GM21447 (cell line): ENCODE measurements around the gene MACROD2.
"Not testable (repeated sequence)": the region's sequence is repeated elsewhere in the genome, so short reads cannot be mapped to it uniquely, and the experiment has no call there.

Experiments
- ATAC-seq: cut with Tn5 transposase; IDR thresholded peaks from one replicate; pipeline ENCODE4 v1.9.1; 2021; ENCODE audit not compliant: unreplicated experiment

Gene MACROD2

GRCh38 chr20:14450256-14450655 is 454.9 kb downstream of the MACROD2 start:
- ATAC-seq, result no peak

- ATAC-seq, result no peak
These were observed 456.1 kb downstream of the MACROD2 start for GRCh38 chr20:14451458-14451857.

GRCh38 chr20:14453259-14453658 is 457.9 kb downstream of the MACROD2 start:
- ATAC-seq, result no peak

GRCh38 chr20:14454296-14454695 is 459.0 kb downstream of the MACROD2 start:
- ATAC-seq, result no peak

- not testable (repeated sequence) for ATAC-seq
These were observed 471.9 kb downstream of the MACROD2 start for GRCh38 chr20:14467104-14467827.

- no peak for ATAC-seq
These were observed 475.0 kb downstream of the MACROD2 start for GRCh38 chr20:14470231-14470899.

- no peak for ATAC-seq
These were observed 475.8 kb downstream of the MACROD2 start for GRCh38 chr20:14470977-14471661.

- ATAC-seq, result no peak
These were observed 481.8 kb downstream of the MACROD2 start for GRCh38 chr20:14477125-14477524.

GRCh38 chr20:14478126-14478525 is 482.8 kb downstream of the MACROD2 start:
- no peak for ATAC-seq

- ATAC-seq, result no peak
These were observed 486.5 kb downstream of the MACROD2 start for GRCh38 chr20:14481863-14482262.

GRCh38 chr20:14488212-14488611 is 492.9 kb downstream of the MACROD2 start:
- ATAC-seq, result no peak

- no peak for ATAC-seq
These were observed 493.6 kb downstream of the MACROD2 start for GRCh38 chr20:14488756-14489479.

GRCh38 chr20:14489544-14489943 is 494.2 kb downstream of the MACROD2 start:
- no peak for ATAC-seq

GRCh38 chr20:14491436-14491835 is 496.1 kb downstream of the MACROD2 start:
- no peak for ATAC-seq

GRCh38 chr20:14493408-14493807 is 498.1 kb downstream of the MACROD2 start:
- no peak for ATAC-seq

GRCh38 chr20:14494355-14494754 is 499.0 kb downstream of the MACROD2 start:
- no peak for ATAC-seq

GRCh38 chr20:14495066-14495465 is 499.8 kb downstream of the MACROD2 start:
- ATAC-seq, result no peak

- ATAC-seq, result no peak
These were observed 501.7 kb downstream of the MACROD2 start for GRCh38 chr20:14497004-14497403.

- ATAC-seq, result no peak
These were observed 503.5 kb downstream of the MACROD2 start for GRCh38 chr20:14498772-14499171.

GRCh38 chr20:14505476-14505875 is 510.2 kb downstream of the MACROD2 start:
- ATAC-seq, result no peak

GRCh38 chr20:14507711-14508110 is 512.4 kb downstream of the MACROD2 start:
- ATAC-seq, result no peak
